Activated T-cell treated with anti-CD3 and anti-CD28 coated beads, Interleukin-2, amount 50 U/mL, for 48 hours (primary cell): Measurements from ENCODE around the gene IGSF23.
A peak's percentile ranks its signal among the peaks of the same experiment; 100 is the strongest.

Experiments used
- DNase-seq, 2 experiments: peaks; one replicate each; pipeline ENCODE4 v3.0.0-alpha.2; 2020

Gene IGSF23

GRCh38 chr19:44642377-44642776 is 29.0 kb downstream of the IGSF23 start:
- no peak for DNase-seq

GRCh38 chr19:44643605-44644401 is 30.4 kb downstream of the IGSF23 start, which contains the start of gene PVR:
Gene PVR, plus strand, starts transcription at chr19:44643910. Its CDS starts 187 bp downstream, at chr19:44644097.
- DNase-seq = peak; percentile 66 to 72

- DNase-seq = peak in 1 of 2 experiments; percentile 49
Measured at GRCh38 chr19:44644402-44645016, 31.1 kb downstream of the IGSF23 start.

GRCh38 chr19:44645407-44646048 is 32.2 kb downstream of the IGSF23 start:
- DNase-seq = no peak

GRCh38 chr19:44646049-44646416 is 32.7 kb downstream of the IGSF23 start:
- DNase-seq = no peak

- no peak for DNase-seq
Measured at GRCh38 chr19:44647144-44647543, 33.8 kb downstream of the IGSF23 start.

- no peak for DNase-seq
Measured at GRCh38 chr19:44648631-44649251, 35.4 kb downstream of the IGSF23 start.

- no peak for DNase-seq
Measured at GRCh38 chr19:44649578-44650145, 36.3 kb downstream of the IGSF23 start.

- DNase-seq = no peak
Measured at GRCh38 chr19:44653343-44653742, 40.0 kb downstream of the IGSF23 start.

GRCh38 chr19:44653977-44654774 is 40.8 kb downstream of the IGSF23 start:
- DNase-seq = peak; percentile 75 to 81

- peak; percentile 83 for DNase-seq
Measured at GRCh38 chr19:44657211-44657921, 44.0 kb downstream of the IGSF23 start.

- no peak for DNase-seq
Measured at GRCh38 chr19:44658069-44658733, 44.8 kb downstream of the IGSF23 start.

- DNase-seq = no peak
Measured at GRCh38 chr19:44660081-44660480, 46.7 kb downstream of the IGSF23 start.

- no peak for DNase-seq
Measured at GRCh38 chr19:44661205-44661604, 47.8 kb downstream of the IGSF23 start.

GRCh38 chr19:44661904-44662303 is 48.5 kb downstream of the IGSF23 start:
- no peak for DNase-seq

- no peak for DNase-seq
Measured at GRCh38 chr19:44662691-44663385, 49.5 kb downstream of the IGSF23 start.

- DNase-seq = no peak
Measured at GRCh38 chr19:44663996-44664395, 50.6 kb downstream of the IGSF23 start.

GRCh38 chr19:44664976-44665375 is 51.6 kb downstream of the IGSF23 start:
- DNase-seq = no peak

GRCh38 chr19:44666852-44667556 is 53.6 kb downstream of the IGSF23 start:
- DNase-seq = no peak
